Lower leg skin (tissue), 4 donors: ENCODE data around the gene MAP6D1. TPM values are rescaled to one million over a fixed set of nuclear protein-coding genes. Genes with fewer than 3 reads are reported as not detected.
A peak's percentile ranks its signal among the peaks of the same experiment; 100 is the strongest.

Source experiments
- DNase-seq, 2 donors: peaks; one replicate each; pipeline ENCODE4 v3.0.0-alpha.2; 2019; ENCODE audit warnings: low spot score in 2 of 2
- H3K4me3 ChIP-seq: fragments of 200-600 bp; sonication (generic); 2 replicates; pipeline ENCODE4 v1.5.1; 2017; ENCODE audit warnings: mild to moderate bottlenecking, low read depth; ENCODE audit not compliant: poor library complexity, severe bottlenecking
- POLR2A ChIP-seq, 2 donors: fragments of 450-650 bp; IDR thresholded peaks; one replicate each; pipeline ENCODE4 v1.6.1; 2016 to 2017; ENCODE audit warnings: antibody characterized with exemption in 2 of 2, mild to moderate bottlenecking in 1 of 2, moderate library complexity in 1 of 2
- WGBS, 2 donors: methylation state at CpG; one replicate each; pipeline ENCODE4 v1.1.5; 2018; 5-methylcytosine and 5-hydroxymethylcytosine counted together
- intact Hi-C: fragments of 100-400 bp; cut with DNase I; formaldehyde crosslinking; loops from one replicate; pipeline ENCODE4 v1.15.0; 2023; ENCODE audit warnings: low total_unique reads
- total RNA-seq, 4 donors: library from RNA; depleted of rRNA; stranded (reverse); fragments of >200 nt; gene quantifications; one replicate each; pipeline ENCODE4 v1.1.0, GENCODE V29; 2016
- TF ChIP-seq, protein P1 (sequence below), 3 donors: fragments of 450-650 bp; IDR thresholded peaks; one replicate each; pipeline ENCODE4 v1.5.1; 2016; ENCODE audit warnings: antibody characterized with exemption in 3 of 3, mild to moderate bottlenecking in 3 of 3, moderate library complexity in 2 of 3

The MAP6D1 gene
- total RNA-seq = 10 to 100 TPM in 2 of 4 donors, 1 to 10 TPM in 2; 2.6 to 19.2 (median 11.7) TPM

DNA sequence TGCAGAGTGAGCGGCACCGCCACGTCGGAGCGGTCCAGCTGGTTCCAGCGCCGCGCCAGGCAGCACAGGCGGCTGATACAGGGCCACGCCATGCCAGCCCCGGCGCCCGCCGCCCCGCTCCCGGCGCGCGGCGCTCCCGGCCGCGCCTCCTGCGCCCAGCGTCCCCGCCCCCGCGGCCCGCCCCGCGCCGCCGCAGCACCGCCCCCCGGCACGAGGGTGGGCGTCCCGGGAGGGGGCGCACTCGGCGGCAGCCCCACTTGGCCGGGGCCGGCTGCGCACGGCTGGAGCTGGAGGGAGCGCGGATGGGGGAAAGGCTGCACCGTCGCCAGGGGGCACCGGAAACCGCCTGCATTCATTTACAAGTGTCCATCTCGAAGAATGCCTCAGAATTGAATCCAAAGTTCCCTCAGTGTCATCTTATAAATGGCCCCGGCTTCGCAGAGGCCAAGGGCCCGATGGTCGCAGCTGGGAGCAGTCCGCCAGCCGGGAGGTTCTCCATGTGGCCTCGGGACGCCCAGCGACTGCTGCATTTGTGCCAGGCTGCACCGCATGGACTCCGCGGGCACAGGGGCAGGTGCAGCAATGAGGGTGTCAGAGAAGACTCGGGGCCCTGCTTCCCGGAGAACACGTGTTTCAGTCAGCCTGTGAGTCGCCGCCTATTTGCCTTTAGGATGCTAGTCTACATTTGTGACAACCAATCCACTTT is at the start of gene MAP6D1:
MAP6D1 (minus strand) TSS at position 122 of the 706 bp plus-strand sequence; CDS start at position 92, 30 bp downstream.
- 1 to 4% methylated on average over 18 to 33 of the region's 69 CpGs for WGBS, 2 donors
- no peak for TF ChIP-seq POLR2A (IDR thresholded peaks at IDR 0.05)
- TF ChIP-seq, protein P1, sequence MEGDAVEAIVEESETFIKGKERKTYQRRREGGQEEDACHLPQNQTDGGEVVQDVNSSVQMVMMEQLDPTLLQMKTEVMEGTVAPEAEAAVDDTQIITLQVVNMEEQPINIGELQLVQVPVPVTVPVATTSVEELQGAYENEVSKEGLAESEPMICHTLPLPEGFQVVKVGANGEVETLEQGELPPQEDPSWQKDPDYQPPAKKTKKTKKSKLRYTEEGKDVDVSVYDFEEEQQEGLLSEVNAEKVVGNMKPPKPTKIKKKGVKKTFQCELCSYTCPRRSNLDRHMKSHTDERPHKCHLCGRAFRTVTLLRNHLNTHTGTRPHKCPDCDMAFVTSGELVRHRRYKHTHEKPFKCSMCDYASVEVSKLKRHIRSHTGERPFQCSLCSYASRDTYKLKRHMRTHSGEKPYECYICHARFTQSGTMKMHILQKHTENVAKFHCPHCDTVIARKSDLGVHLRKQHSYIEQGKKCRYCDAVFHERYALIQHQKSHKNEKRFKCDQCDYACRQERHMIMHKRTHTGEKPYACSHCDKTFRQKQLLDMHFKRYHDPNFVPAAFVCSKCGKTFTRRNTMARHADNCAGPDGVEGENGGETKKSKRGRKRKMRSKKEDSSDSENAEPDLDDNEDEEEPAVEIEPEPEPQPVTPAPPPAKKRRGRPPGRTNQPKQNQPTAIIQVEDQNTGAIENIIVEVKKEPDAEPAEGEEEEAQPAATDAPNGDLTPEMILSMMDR (IDR thresholded peaks at IDR 0.05) = no peak
- DNase-seq = no peak
- H3K4me3 ChIP-seq = peak within 1 kb of the TSS; percentile 42
- intact Hi-C loops = no loop called here

DNA sequence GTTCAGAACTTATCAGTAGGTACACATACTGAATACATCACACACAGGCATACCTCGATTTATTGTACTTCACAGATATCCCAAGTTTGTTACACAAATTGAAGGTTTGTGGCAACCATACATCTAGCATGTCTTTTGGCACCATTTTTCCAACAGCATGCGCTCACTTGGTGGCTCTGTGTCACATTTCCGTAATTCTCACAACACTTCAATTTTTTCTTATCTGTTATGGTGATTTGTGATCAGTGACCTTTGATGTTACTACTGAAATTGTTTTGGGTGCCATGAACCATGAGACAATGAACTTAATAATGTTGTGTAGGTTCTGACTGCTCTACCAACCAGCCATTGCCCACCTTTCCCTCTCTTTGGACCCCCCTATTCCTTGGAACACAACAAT is 48.5 kb upstream of the MAP6D1 start:
- intact Hi-C loops = no loop called here
- TF ChIP-seq, protein P1 (IDR thresholded peaks at IDR 0.05) = no peak
- no peak for TF ChIP-seq POLR2A (IDR thresholded peaks at IDR 0.05)
- DNase-seq = no peak
- WGBS, 2 donors = 91 to 97% methylated on average over 3 of the region's 3 CpGs
- no peak overlapping the region for H3K4me3 ChIP-seq

DNA sequence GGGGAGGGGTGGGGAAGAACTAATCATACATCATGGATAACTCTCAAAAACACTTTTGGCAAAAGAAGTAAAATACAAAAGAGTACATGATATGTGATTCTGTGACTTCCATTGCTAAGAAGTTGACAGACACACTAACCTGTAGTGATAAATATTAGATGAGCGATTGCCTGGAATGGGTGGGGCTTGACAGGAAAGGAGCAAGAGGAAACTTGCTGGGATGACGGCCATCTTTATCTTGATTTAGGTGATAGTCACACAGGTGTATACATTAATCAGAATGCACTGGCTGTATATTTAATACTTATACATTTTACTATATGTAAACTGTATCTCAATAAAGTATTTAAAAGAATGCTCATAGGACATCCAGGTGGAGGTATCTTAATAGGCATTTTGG is 46.2 kb upstream of the MAP6D1 start:
- TF ChIP-seq, protein P1 (IDR thresholded peaks at IDR 0.05) = no peak
- no peak for TF ChIP-seq POLR2A (IDR thresholded peaks at IDR 0.05)
- H3K4me3 ChIP-seq = no peak overlapping the region

DNA sequence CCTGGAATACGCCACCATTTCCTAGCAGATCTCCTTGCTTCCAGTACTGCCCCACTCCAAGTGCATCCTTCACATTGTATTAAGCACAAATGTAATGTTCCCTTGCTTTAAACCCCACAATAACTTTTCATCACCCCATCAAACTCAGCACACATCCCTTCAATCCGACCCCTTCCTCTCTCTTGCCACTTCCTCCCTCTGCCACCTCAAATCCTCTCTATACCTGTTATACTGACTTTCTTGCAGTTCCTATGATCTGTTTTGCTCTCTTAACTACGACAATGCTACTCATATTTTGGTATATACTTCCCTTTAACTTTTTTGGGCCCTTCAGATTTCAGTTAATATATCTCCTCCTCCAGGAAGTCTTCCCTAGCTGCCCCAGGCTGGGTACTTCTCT is 45.2 kb upstream of the MAP6D1 start:
- DNase-seq = no peak
- WGBS, 2 donors = 89 to 96% methylated on average over 3 of the region's 3 CpGs
- intact Hi-C loops = no loop called here
- TF ChIP-seq, protein P1 (IDR thresholded peaks at IDR 0.05) = no peak
- TF ChIP-seq POLR2A (IDR thresholded peaks at IDR 0.05) = no peak
- no peak overlapping the region for H3K4me3 ChIP-seq

More for the DNA sequence above, 46.2 kb upstream of the MAP6D1 start:
- intact Hi-C loops = no loop called here
- DNase-seq = no peak
- 49 to 69% methylated on average over 2 of the region's 2 CpGs for WGBS, 2 donors

DNA sequence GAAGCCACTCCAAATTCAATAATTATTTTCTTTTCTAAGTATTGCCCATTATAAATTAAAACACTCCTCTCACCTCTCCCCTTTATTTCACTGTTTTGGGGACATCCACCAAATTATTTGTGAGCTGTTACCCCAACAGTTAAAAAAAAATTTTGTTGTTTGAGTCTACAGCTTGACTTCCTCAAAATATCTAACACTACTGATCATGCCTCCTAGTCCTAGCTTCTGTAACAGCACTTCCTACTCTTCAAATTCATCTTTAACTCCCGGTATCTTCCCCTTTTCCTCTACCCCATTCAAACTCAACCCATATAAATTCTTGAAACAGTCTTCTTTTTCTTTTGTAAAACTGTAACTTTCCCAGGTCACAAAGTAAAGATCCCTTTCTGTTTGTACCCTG is 43.4 kb upstream of the MAP6D1 start:
- intact Hi-C loops = no loop called here
- H3K4me3 ChIP-seq = no peak overlapping the region
- WGBS, 2 donors = 83 to 87% methylated on average over 1 of the region's 1 CpG
- TF ChIP-seq, protein P1 (IDR thresholded peaks at IDR 0.05) = no peak
- no peak for TF ChIP-seq POLR2A (IDR thresholded peaks at IDR 0.05)
- DNase-seq = no peak

DNA sequence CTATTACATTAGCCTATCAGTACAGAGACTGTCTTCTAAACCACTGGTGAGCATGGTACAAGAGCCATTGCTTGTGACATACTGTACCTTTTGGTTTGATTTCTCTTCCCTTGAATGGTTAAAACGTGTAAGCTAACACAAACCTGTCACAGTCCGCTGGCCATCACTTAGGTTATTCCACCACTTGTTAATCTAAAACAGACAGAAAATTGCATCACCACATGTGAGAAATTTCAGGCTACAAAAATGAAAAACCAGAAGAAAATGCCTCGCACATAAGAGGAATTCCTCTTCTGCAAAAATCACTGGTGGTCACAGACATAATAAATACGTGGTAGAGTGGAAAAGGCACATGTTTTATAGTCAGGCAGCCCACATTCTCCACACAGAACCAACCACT is 37.2 kb upstream of the MAP6D1 start:
- WGBS, 2 donors = 77 to 83% methylated on average over 4 of the region's 4 CpGs
- intact Hi-C loops = no loop called here

More for the DNA sequence above, 37.2 kb upstream of the MAP6D1 start:
- DNase-seq = no peak
- TF ChIP-seq POLR2A (IDR thresholded peaks at IDR 0.05) = no peak
- H3K4me3 ChIP-seq = no peak overlapping the region
